ENCODE measurements around the gene CASK. TPM values are rescaled to one million over a fixed set of nuclear protein-coding genes. Genes with fewer than 3 reads are reported as not detected.
"Not testable (repeated sequence)": the region's sequence is repeated elsewhere in the genome, so short reads cannot be mapped to it uniquely, and the experiment has no call there.

CASK gene
- total RNA-seq, 4 donors from 2014 or later, result 34.3 to 52.8 (median 40.7) TPM

DNA sequence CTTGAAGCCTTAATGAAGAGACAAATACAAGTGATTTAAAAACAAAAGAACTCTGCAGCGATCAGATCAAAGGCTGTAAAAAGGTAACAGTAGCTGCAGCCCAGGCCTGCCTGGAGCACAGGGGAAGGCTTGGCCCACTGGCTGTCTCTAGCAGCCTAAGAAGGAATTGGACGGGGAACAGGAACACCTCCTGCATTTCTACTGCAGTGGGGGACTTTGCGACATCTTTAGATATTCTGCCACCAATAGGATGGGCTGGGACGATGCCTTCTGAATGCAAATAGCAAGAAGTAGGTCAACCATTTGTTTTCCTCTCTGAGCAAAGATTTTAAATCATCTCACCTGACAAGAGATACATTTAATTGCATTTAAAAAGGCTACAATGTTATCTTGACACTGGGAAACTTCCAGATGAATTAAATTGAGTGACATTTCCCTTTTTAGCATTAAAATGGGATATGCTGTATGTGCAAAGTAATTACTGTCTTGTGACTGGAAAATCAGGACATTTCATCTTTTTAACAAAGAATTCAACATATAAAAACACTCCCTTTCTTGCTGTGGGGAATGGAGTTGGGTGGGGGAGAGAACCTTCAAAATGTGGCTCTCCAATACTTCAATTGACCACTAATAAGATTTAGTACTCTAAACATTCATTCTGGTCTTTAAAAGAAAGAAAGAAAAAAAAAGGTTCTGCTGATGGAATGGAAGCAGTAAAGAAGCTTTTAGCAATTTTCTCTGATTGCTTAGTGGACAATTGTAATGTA lies 406.2 kb downstream of the CASK start:
- TF ChIP-seq POLR2A (IDR thresholded peaks at IDR 0.05), result no peak
- TF ChIP-seq EP300 (IDR thresholded peaks at IDR 0.05), result no peak
- no peak for TF ChIP-seq CTCF (IDR thresholded peaks at IDR 0.05)
- 58 to 60% methylated on average over 4 of the region's 4 CpGs for WGBS, 2 donors
- Histone ChIP-seq H3K9me3 (no peaks in the 10 kb centered on the region), H3K4me3 (no peak overlapping the region), H3K4me1 (no peaks in the 10 kb centered on the region), H3K36me3 (no peaks in the 10 kb centered on the region), H3K27me3 (peaks cover 0 to 18% of the 10 kb centered on the region in 2 donors), H3K27ac (no peak overlapping the region)
- no peak for DNase-seq (ENCODE audit: low spot score in 2 of 2)

- H3K9me3 ChIP-seq, result no peaks in the 10 kb centered on the region
- DNase-seq (ENCODE audit: low spot score in 2 of 2), result no peak
- H3K4me1 ChIP-seq, result no peaks in the 10 kb centered on the region
- WGBS, 2 donors, result 54 to 66% methylated on average over 5 of the region's 5 CpGs
- H3K27me3 ChIP-seq, result peaks cover 0 to 14% of the 10 kb centered on the region in 2 donors
- TF ChIP-seq POLR2A (IDR thresholded peaks at IDR 0.05) (no peak), EP300 (IDR thresholded peaks at IDR 0.05) (no peak), CTCF (IDR thresholded peaks at IDR 0.05) (no peak)
- H3K4me3 ChIP-seq, result no peak overlapping the region
- H3K36me3 ChIP-seq, result no peaks in the 10 kb centered on the region
- no peak overlapping the region for H3K27ac ChIP-seq
Observed at GRCh38 chrX:41516456-41516855, 406.9 kb downstream of the CASK start.

GRCh38 chrX:41515376-41515775 lies 408.0 kb downstream of the CASK start:
- WGBS, 2 donors, result 73 to 93% methylated on average over 10 to 12 of the region's 12 CpGs
- no peaks in the 10 kb centered on the region for H3K9me3 ChIP-seq
- no peaks in the 10 kb centered on the region for H3K4me1 ChIP-seq
- H3K27ac ChIP-seq, result no peak overlapping the region
- TF ChIP-seq POLR2A (IDR thresholded peaks at IDR 0.05), result no peak
- no peak for TF ChIP-seq CTCF (IDR thresholded peaks at IDR 0.05)
- no peak for TF ChIP-seq EP300 (IDR thresholded peaks at IDR 0.05)
- H3K36me3 ChIP-seq, result no peaks in the 10 kb centered on the region
- H3K4me3 ChIP-seq, result no peak overlapping the region
- H3K27me3 ChIP-seq, result peaks cover 0 to 9% of the 10 kb centered on the region in 2 donors
- DNase-seq (ENCODE audit: low spot score in 2 of 2), result no peak

GRCh38 chrX:41514179-41514578 lies 409.2 kb downstream of the CASK start:
- Histone ChIP-seq H3K27me3 (peaks cover 0 to 9% of the 10 kb centered on the region in 2 donors), H3K9me3 (no peaks in the 10 kb centered on the region), H3K27ac (no peak overlapping the region), H3K4me1 (no peaks in the 10 kb centered on the region), H3K36me3 (no peaks in the 10 kb centered on the region), H3K4me3 (no peak overlapping the region)
- no peak for TF ChIP-seq CTCF (IDR thresholded peaks at IDR 0.05)
- TF ChIP-seq EP300 (IDR thresholded peaks at IDR 0.05), result no peak
- no peak for TF ChIP-seq POLR2A (IDR thresholded peaks at IDR 0.05)
- WGBS, 2 donors, result 58 to 59% methylated on average over 9 of the region's 9 CpGs
- DNase-seq (ENCODE audit: low spot score in 2 of 2), result no peak

DNA sequence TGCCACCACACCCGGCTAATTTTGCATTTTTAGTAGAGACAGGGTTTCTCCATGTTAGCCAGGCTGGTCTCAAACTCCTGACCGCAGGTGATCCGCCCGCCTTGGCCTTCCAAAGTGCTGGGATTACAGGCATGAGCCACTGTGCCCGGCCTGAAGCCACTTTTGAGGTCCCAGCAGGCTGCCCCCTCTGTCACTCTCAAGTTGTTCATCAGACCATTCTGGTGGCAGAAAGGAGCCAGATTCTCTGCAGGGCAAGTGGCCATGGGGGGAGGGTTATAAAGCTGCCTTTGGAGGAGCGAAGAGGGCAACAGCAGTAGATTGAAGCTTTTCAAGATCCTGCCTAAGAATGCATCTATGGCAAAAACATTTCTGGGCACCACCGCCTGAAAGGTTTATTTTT lies 410.5 kb downstream of the CASK start:
- H3K27ac ChIP-seq; H3K27me3 ChIP-seq; H3K36me3 ChIP-seq; H3K4me1 ChIP-seq; H3K9me3 ChIP-seq; H3K4me3 ChIP-seq; DNase-seq (ENCODE audit: low spot score in 2 of 2): not testable (repeated sequence)
- WGBS, 2 donors, result 87 to 95% methylated on average over 2 to 7 of the region's 7 CpGs

Measured in tibial nerve (tissue), 4 donors.